Measurements from ENCODE around the gene DNAJC7. TPM values are rescaled to one million over a fixed set of nuclear protein-coding genes. Genes with fewer than 3 reads are reported as not detected.
"Not testable (repeated sequence)": the region's sequence is repeated elsewhere in the genome, so short reads cannot be mapped to it uniquely, and the experiment has no call there.

DNAJC7 gene
- total RNA-seq, 1 donor from 2014 or later: 124 TPM

- no peak overlapping the region for H3K4me3 Mint-ChIP-seq (ENCODE audit: unreplicated experiment)
- peaks cover 2% of the 10 kb centered on the region for H3K9me3 Mint-ChIP-seq (ENCODE audit: unreplicated experiment)
- peaks cover 13% of the 10 kb centered on the region for H3K4me1 Mint-ChIP-seq (ENCODE audit: low read depth, unreplicated experiment)
- no peak for DNase-seq
- H3K27ac Mint-ChIP-seq (ENCODE audit: unreplicated experiment): no peak overlapping the region
- peaks cover 8% of the 10 kb centered on the region for H3K27me3 Mint-ChIP-seq (ENCODE audit: unreplicated experiment)
- no peak for TF ChIP-seq CTCF (IDR thresholded peaks at IDR 0.05; ENCODE audit: partially characterized antibody, unreplicated experiment)
- H3K36me3 Mint-ChIP-seq (ENCODE audit: unreplicated experiment): no peaks in the 10 kb centered on the region
Observed at GRCh38 chr17:42027590-42027889, 10.3 kb upstream of the DNAJC7 start.

GRCh38 chr17:42026857-42027589 lies 9.8 kb upstream of the DNAJC7 start:
- DNase-seq: no peak
- Mint-ChIP-seq H3K36me3 (ENCODE audit: unreplicated experiment) (no peaks in the 10 kb centered on the region), H3K9me3 (ENCODE audit: unreplicated experiment) (peaks cover 2% of the 10 kb centered on the region), H3K4me1 (ENCODE audit: low read depth, unreplicated experiment) (peaks cover 13% of the 10 kb centered on the region), H3K27me3 (ENCODE audit: unreplicated experiment) (peaks cover 8% of the 10 kb centered on the region), H3K4me3 (ENCODE audit: unreplicated experiment) (no peak overlapping the region), H3K27ac (ENCODE audit: unreplicated experiment) (no peak overlapping the region)
- no peak for TF ChIP-seq CTCF (IDR thresholded peaks at IDR 0.05; ENCODE audit: partially characterized antibody, unreplicated experiment)

- DNase-seq: no peak
- H3K27me3 Mint-ChIP-seq (ENCODE audit: unreplicated experiment): peaks cover 8% of the 10 kb centered on the region
- no peak overlapping the region for H3K27ac Mint-ChIP-seq (ENCODE audit: unreplicated experiment)
- no peak overlapping the region for H3K4me3 Mint-ChIP-seq (ENCODE audit: unreplicated experiment)
- peaks cover 17% of the 10 kb centered on the region for H3K4me1 Mint-ChIP-seq (ENCODE audit: low read depth, unreplicated experiment)
- H3K36me3 Mint-ChIP-seq (ENCODE audit: unreplicated experiment): no peaks in the 10 kb centered on the region
- TF ChIP-seq CTCF (IDR thresholded peaks at IDR 0.05; ENCODE audit: partially characterized antibody, unreplicated experiment): no peak
- peaks cover 2% of the 10 kb centered on the region for H3K9me3 Mint-ChIP-seq (ENCODE audit: unreplicated experiment)
Observed at GRCh38 chr17:42025936-42026335, 8.7 kb upstream of the DNAJC7 start.

GRCh38 chr17:42025191-42025579 lies 7.9 kb upstream of the DNAJC7 start:
- Mint-ChIP-seq H3K4me1 (ENCODE audit: low read depth, unreplicated experiment) (peaks cover 22% of the 10 kb centered on the region), H3K27me3 (ENCODE audit: unreplicated experiment) (peaks cover 8% of the 10 kb centered on the region), H3K9me3 (ENCODE audit: unreplicated experiment) (peaks cover 3% of the 10 kb centered on the region), H3K36me3 (ENCODE audit: unreplicated experiment) (no peaks in the 10 kb centered on the region), H3K27ac (ENCODE audit: unreplicated experiment) (no peak overlapping the region), H3K4me3 (ENCODE audit: unreplicated experiment) (peak overlapping the region; percentile 2)
- TF ChIP-seq CTCF (IDR thresholded peaks at IDR 0.05; ENCODE audit: partially characterized antibody, unreplicated experiment): peak; percentile 37
- no peak for DNase-seq

- no peak for DNase-seq
- Mint-ChIP-seq H3K4me3 (ENCODE audit: unreplicated experiment) (no peak overlapping the region), H3K4me1 (ENCODE audit: low read depth, unreplicated experiment) (peaks cover 24% of the 10 kb centered on the region), H3K36me3 (ENCODE audit: unreplicated experiment) (no peaks in the 10 kb centered on the region), H3K9me3 (ENCODE audit: unreplicated experiment) (peaks cover 6% of the 10 kb centered on the region), H3K27ac (ENCODE audit: unreplicated experiment) (no peak overlapping the region), H3K27me3 (ENCODE audit: unreplicated experiment) (peaks cover 11% of the 10 kb centered on the region)
- no peak for TF ChIP-seq CTCF (IDR thresholded peaks at IDR 0.05; ENCODE audit: partially characterized antibody, unreplicated experiment)
Observed at GRCh38 chr17:42023524-42024349, 6.5 kb upstream of the DNAJC7 start.

- DNase-seq; H3K36me3 Mint-ChIP-seq (ENCODE audit: unreplicated experiment); H3K27me3 Mint-ChIP-seq (ENCODE audit: unreplicated experiment): not testable (repeated sequence)
- peaks cover 12% of the 10 kb centered on the region for H3K9me3 Mint-ChIP-seq (ENCODE audit: unreplicated experiment)
- peak overlapping the region; percentile 90 for H3K27ac Mint-ChIP-seq (ENCODE audit: unreplicated experiment)
- H3K4me1 Mint-ChIP-seq (ENCODE audit: low read depth, unreplicated experiment): peaks cover 19% of the 10 kb centered on the region
- peak overlapping the region; percentile 94 for H3K4me3 Mint-ChIP-seq (ENCODE audit: unreplicated experiment)
Observed at GRCh38 chr17:42020845-42021244, 3.6 kb upstream of the DNAJC7 start.

All from glutamatergic neuron (in vitro differentiated cells).